Activated naive CD4-positive, alpha-beta T cell treated with anti-CD3 and anti-CD28 coated beads, Interleukin-2, amount 10 ng/mL, durations not matched to agents 7 days and 5 days (primary cell): ENCODE measurements around the gene RASD2.

ENCODE experiments used
- CTCF ChIA-PET: fragments of 350-600 bp; sonication (Branson Sonifier 250); formaldehyde crosslinking; loops from one replicate; lab custom pipeline; 2021; ENCODE audit warnings: antibody characterized with exemption; lab: Charles Lee
- DNase-seq: peaks from one replicate; pipeline ENCODE4 v3.0.0-alpha.2; 2020
- H3K27ac Mint-ChIP-seq: one replicate; pipeline ENCODE4 v1.8.0; 2021; ENCODE audit warnings: mild to moderate bottlenecking, moderate library complexity, mixed read lengths
- H3K27me3 Mint-ChIP-seq: one replicate; pipeline ENCODE4 v1.8.0; 2021; ENCODE audit warnings: mild to moderate bottlenecking, mixed read lengths
- H3K36me3 Mint-ChIP-seq: one replicate; pipeline ENCODE4 v1.8.0; 2021; ENCODE audit warnings: mixed read lengths
- H3K4me1 Mint-ChIP-seq: one replicate; pipeline ENCODE4 v1.8.0; 2021; ENCODE audit warnings: mixed read lengths
- H3K4me3 Mint-ChIP-seq: one replicate; pipeline ENCODE4 v1.8.0; 2021; ENCODE audit warnings: mild to moderate bottlenecking, moderate library complexity, mixed read lengths
- H3K9me3 Mint-ChIP-seq: one replicate; pipeline ENCODE4 v1.8.0; 2021; ENCODE audit warnings: mixed read lengths

Gene RASD2

DNA sequence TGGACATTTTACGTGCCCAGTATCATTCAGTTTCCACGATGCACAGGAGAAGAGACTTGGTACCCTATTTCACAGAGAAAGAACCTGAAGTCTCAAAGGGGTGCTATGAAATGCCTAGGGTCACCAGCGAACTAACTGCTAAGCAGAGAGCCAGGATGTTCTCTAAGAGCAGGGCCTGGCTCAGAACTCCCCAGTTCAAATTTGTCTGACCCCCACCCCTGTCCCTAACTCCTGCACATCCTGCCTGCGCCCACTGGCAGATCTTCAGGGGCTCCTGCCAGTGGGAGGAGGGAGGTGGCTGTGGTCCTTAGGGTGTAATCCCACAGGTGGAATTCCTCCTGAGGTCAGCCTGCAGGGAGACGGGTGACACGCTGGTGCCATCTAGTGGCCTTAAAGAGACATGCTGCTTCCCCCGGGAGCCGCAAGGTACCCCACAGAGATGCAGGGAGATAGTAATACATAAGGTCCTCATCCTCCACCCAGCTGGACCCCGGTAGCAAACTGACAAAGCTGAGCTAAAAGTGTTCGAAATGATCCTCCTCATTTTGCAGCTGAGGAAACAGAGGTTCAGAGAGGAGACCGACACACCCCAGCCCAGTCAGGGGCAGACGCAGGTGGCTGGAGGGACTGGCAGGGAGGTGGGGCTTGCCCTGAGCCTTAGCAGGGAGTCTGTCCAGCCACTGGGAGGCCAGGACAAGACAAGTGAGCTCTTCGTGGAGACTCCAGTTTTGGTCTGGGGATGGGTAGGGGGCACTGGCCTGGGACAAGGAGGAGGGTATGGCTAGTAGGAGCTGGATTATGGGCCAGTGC lies 42.4 kb downstream of the RASD2 start:
- CTCF ChIA-PET = interaction anchor here (0.5 to 4.1 kb wide), 16 partner anchors 9 to 422 kb away, joined by 3 to 23 read pairs (median 4); no protein-coding TSS in a partner anchor
- no peak overlapping the region for H3K27ac Mint-ChIP-seq
- H3K36me3 Mint-ChIP-seq = no peaks in the 10 kb centered on the region
- peak; percentile 64 for DNase-seq
- no peaks in the 10 kb centered on the region for H3K4me1 Mint-ChIP-seq
- no peaks in the 10 kb centered on the region for H3K9me3 Mint-ChIP-seq
- no peak overlapping the region for H3K4me3 Mint-ChIP-seq
- peaks cover 6% of the 10 kb centered on the region for H3K27me3 Mint-ChIP-seq

DNA sequence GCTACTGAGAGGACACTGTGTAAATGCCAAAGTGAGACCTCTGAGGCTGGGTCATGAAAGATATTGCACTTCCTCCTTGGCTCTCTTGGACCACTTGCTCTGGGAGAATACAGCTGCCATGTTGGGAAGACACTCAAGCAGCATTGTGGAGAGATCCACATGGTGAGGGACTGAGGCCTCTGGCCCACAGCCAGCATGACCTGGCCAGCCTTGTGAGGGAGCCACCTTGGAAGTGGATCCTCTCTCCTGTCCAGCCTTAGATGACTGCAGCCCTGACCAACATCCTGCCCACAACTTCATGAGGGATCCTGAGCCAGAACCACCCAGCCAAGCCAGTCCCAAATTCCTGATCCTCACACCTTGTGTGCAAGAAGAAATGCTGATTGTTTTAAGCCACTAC lies 46.1 kb downstream of the RASD2 start:
- H3K27ac Mint-ChIP-seq = no peak overlapping the region
- CTCF ChIA-PET = no interaction called here

DNA sequence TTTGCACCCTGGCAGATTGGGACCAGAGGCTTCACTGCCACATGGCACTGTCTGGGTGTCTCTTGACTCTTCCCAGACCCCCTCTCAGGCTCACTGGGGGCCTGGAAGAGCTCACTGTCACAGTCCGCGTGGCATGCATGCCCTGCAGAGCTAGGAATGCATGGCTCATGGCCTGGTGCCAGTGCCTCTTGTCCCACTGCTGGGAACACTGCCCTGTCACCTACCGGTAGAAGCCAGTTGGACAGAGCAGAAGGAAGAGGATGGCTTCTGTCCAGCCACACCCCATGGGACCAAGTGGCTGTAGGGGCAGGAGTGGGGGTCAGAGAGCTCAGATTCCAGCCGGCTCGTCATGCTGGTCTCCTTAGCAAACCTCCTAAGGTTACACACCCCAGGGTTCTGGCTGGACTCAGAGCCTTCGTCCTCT lies 46.8 kb downstream of the RASD2 start:
- H3K27ac Mint-ChIP-seq = no peak overlapping the region
- CTCF ChIA-PET = no interaction called here

More for the DNA sequence above, 46.1 kb downstream of the RASD2 start:
- Mint-ChIP-seq H3K4me3 (no peak overlapping the region), H3K27me3 (peaks cover 19% of the 10 kb centered on the region), H3K4me1 (no peaks in the 10 kb centered on the region), H3K9me3 (no peaks in the 10 kb centered on the region), H3K36me3 (no peaks in the 10 kb centered on the region)
- no peak for DNase-seq

DNA sequence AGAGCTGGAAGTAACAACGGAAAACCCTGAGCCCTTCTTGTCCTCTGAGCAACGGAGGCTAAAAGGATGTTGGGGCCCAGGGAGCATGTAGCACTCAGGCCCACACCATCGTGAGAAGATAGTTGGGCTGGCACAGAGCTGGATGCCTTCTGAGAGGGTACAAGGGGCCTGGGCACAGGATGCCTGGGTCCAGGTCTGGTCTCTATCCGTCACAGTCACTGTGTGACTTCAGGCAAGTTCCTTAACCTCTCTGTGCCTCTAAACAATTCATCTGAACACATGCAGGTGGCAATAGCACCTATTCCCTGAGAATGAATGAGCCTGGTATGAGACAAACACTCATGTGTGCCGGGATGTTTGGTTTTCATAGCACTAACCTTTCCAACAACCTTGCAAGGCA lies 47.3 kb downstream of the RASD2 start:
- no peaks in the 10 kb centered on the region for H3K9me3 Mint-ChIP-seq
- DNase-seq = no peak
- no peak overlapping the region for H3K27ac Mint-ChIP-seq
- H3K36me3 Mint-ChIP-seq = no peaks in the 10 kb centered on the region
- no peaks in the 10 kb centered on the region for H3K4me1 Mint-ChIP-seq
- H3K27me3 Mint-ChIP-seq = peaks cover 23% of the 10 kb centered on the region
- CTCF ChIA-PET = no interaction called here
- no peak overlapping the region for H3K4me3 Mint-ChIP-seq

More for the DNA sequence above, 46.8 kb downstream of the RASD2 start:
- no peak for DNase-seq
- no peaks in the 10 kb centered on the region for H3K4me1 Mint-ChIP-seq
- H3K36me3 Mint-ChIP-seq = no peaks in the 10 kb centered on the region
- peaks cover 20% of the 10 kb centered on the region for H3K27me3 Mint-ChIP-seq
- no peaks in the 10 kb centered on the region for H3K9me3 Mint-ChIP-seq
- H3K4me3 Mint-ChIP-seq = no peak overlapping the region

DNA sequence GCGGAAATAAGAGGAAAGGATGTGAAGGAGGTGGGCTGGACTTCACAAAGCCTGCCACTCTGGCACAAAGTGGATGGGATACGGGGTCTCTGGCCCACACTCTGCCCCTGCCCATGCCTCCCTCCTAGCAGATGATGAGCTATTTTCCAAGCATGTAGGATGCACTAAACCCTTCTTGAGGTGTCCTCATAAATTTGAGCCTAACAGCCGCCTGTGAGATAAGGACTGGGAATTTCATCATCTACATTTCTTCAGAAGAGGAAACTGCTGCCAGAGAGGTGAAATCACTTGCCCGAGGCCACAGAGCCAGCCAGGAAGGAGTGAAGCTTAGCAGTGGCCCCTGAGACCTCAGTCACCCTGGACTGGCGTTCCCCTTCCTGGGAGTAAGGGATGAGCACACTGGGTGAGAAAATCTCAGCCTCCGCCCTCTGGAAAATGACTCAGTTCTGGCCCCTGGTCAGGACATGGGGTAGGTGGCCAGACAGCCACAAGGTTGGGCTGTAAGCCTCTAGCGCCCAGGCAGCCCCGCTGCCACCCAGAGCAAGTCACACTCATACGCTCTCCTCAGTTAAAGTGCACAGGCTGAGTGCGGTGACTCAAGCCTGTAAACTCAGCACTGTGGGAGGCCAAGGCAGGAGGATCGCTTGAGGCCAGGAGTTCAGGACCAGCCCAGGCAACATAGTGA lies 48.6 kb downstream of the RASD2 start:
- Mint-ChIP-seq H3K36me3 (no peaks in the 10 kb centered on the region), H3K9me3 (no peaks in the 10 kb centered on the region), H3K4me3 (no peak overlapping the region), H3K27ac (no peak overlapping the region), H3K4me1 (no peaks in the 10 kb centered on the region), H3K27me3 (peaks cover 29% of the 10 kb centered on the region)
- no peak for DNase-seq
- CTCF ChIA-PET = no interaction called here

DNA sequence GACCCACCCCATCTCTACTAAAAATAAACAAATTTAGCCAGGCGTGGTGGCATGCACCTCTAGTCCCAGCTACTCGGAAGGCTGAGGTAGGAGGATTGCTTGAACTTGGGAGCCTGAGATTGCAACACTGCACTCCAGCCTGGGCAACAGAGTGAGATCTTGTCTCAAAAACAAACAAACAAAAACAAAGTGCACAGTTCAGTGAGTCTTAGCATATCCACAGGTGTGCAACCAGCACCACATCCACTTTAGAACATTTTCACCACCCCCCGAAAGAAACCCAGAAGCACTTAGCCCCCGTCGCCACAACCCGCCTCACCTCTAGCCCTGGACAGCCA lies 49.1 kb downstream of the RASD2 start:
- H3K4me3 Mint-ChIP-seq = no peak overlapping the region
- no peaks in the 10 kb centered on the region for H3K4me1 Mint-ChIP-seq
- H3K27ac Mint-ChIP-seq = no peak overlapping the region
- DNase-seq = no peak
- CTCF ChIA-PET = no interaction called here
- H3K9me3 Mint-ChIP-seq = no peaks in the 10 kb centered on the region
- H3K27me3 Mint-ChIP-seq = peaks cover 31% of the 10 kb centered on the region
- no peaks in the 10 kb centered on the region for H3K36me3 Mint-ChIP-seq

DNA sequence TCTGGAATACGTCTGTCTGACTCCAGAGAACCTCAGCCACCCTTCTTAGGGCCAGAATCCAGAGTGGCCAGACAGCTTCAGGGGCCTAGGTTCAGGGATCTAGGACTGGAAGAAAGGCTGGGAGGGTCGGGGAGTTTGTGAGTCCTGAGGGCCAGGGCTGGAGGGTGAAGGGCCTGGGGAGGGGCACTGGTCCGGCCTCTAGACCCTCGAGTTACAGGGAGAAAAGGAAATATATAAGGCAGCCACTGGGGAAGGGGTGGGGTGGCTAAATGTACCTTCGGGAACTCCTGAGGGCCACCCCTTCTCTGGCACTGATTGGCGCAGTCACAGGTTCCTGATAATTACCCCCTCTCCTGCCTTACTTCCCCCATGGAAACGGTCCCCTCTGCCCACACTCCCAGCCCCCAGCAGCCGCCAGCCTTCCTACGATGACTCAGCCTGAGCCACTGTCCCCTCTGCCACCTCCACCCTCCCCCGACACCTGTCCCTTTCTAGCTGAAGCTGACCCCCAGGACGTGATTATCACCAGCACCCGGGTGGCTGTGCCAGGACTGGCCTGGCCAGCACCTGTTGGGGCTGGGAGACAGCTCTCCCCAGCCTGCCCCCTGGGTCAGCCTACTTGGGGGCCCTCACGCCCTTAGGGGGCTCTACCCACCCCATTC lies 50.1 kb downstream of the RASD2 start:
- no peak for DNase-seq
- Mint-ChIP-seq H3K4me3 (no peak overlapping the region), H3K27me3 (peaks cover 31% of the 10 kb centered on the region), H3K4me1 (no peaks in the 10 kb centered on the region), H3K36me3 (no peaks in the 10 kb centered on the region), H3K9me3 (no peaks in the 10 kb centered on the region), H3K27ac (no peak overlapping the region)
- CTCF ChIA-PET = no interaction called here

DNA sequence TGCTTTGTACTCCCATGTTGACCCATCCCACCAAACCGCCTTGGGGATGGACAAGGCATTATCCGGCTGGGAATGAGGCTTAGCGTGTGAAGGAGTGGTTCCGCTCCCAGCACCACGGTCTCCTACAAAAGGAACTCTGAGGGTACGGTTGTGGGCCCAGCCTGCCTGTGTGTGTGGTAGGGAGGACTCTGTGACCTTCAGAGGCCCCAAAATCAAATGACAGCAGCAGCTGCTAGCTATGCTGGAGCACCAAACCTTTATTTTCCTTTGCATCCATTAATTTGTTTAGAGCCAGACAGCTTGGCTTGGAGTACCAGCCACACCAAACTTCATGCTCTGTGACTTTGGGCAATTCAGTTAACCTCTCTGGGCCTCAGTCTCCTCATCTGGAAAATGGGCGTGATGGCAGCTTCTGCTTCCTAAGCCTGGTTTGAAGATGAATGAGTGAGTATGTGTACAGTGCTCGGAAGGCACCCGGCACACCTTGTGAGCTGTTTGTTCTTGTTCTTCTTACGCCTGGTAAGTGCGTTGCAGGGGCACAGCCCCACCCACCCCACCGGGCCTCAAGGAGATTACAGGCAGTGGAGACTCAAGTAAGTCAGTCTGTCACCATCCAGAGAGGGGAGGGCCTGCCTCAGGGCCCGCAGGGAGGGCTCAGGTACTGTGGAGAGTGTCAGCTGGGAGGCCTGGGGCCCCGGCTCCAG lies 51.2 kb downstream of the RASD2 start:
- peaks cover 31% of the 10 kb centered on the region for H3K27me3 Mint-ChIP-seq
- CTCF ChIA-PET = interaction anchor here (1.8 kb wide), 1 partner anchor 9 kb away, joined by 5 read pairs; no protein-coding TSS in a partner anchor

DNA sequence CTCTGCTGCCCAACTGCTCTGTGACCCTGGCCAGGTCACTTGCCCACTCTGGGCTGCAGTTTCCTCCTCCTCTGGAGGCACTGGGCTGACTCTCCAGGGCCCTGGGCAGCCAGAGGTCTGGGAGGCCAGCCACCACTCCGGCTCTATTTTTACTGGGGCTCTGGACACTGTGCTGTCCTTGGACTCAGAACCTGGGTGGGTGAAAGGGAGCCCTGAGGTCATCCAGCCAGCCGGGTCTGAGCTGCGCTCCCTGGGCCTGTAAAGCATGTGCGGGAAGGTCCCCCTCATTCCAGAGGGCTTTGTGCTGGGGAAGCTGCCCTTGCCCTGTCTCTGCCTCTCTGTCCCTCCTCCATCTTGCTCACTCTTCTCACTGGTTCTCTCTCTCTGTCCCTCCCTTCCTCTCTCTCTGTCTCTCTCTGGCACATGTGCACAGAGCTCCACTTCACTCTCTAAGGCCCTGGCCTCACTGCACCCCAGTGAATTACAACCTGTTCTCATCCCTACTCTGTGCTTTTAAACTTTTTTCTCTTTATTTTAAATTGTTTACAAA lies 51.9 kb downstream of the RASD2 start:
- H3K4me1 Mint-ChIP-seq = no peaks in the 10 kb centered on the region
- peaks cover 31% of the 10 kb centered on the region for H3K27me3 Mint-ChIP-seq
- no peak overlapping the region for H3K4me3 Mint-ChIP-seq
- CTCF ChIA-PET = interaction anchor here (1.8 kb wide), 1 partner anchor 9 kb away, joined by 5 read pairs; no protein-coding TSS in a partner anchor
- H3K9me3 Mint-ChIP-seq = no peaks in the 10 kb centered on the region
- H3K36me3 Mint-ChIP-seq = no peaks in the 10 kb centered on the region
- DNase-seq = no peak
- no peak overlapping the region for H3K27ac Mint-ChIP-seq

More for the DNA sequence above, 51.2 kb downstream of the RASD2 start:
- H3K4me3 Mint-ChIP-seq = no peak overlapping the region
- no peaks in the 10 kb centered on the region for H3K4me1 Mint-ChIP-seq
- H3K36me3 Mint-ChIP-seq = no peaks in the 10 kb centered on the region
- H3K27ac Mint-ChIP-seq = no peak overlapping the region
- no peaks in the 10 kb centered on the region for H3K9me3 Mint-ChIP-seq
- no peak for DNase-seq

DNA sequence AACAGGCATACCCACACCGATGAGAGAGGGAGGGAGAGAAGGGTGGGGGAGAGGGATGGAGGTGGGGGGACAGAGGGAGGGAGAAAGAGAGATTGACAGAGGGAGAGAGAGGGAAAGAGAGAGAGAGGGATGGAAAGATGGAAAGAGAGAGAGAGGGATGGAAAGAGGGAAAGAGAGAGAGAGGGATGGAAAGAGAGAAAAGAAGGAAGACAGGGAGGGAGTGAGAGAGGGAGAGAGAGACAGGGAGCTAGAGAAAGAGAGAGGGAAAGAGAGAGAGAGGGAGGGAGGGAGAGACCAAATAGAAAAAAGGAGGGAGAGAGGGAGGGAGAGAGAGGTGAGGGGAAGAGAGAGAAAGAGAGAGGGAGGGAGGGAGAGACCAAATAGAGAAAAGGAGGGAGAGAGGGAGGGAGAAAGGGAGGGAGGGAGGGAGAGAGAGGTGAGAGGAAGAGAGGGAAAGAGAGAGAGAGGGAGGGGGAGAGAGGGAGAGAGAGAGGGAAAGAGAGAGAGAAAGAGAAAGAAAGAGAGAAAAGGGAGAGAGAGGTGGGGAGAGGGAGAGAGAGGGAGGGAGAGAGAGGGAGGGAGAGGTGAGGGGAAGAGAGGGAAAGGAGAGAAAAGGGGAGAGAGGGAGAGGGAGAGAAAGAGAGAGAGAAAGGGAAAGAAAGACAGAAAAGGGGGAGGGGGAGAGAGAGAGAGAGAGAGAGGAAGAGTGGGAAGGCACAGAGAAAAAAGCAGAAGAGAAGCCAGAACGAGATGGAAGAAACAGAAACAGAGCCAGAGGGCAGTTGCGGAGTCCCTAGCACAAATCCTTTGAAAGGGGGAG lies 52.6 kb downstream of the RASD2 start:
- Mint-ChIP-seq H3K9me3 (no peaks in the 10 kb centered on the region), H3K4me3 (no peak overlapping the region), H3K27me3 (peaks cover 31% of the 10 kb centered on the region), H3K36me3 (no peaks in the 10 kb centered on the region), H3K27ac (no peak overlapping the region), H3K4me1 (no peaks in the 10 kb centered on the region)
- CTCF ChIA-PET = interaction anchor here (1.8 kb wide), 1 partner anchor 10 kb away, joined by 5 read pairs; no protein-coding TSS in a partner anchor
- no peak for DNase-seq

DNA sequence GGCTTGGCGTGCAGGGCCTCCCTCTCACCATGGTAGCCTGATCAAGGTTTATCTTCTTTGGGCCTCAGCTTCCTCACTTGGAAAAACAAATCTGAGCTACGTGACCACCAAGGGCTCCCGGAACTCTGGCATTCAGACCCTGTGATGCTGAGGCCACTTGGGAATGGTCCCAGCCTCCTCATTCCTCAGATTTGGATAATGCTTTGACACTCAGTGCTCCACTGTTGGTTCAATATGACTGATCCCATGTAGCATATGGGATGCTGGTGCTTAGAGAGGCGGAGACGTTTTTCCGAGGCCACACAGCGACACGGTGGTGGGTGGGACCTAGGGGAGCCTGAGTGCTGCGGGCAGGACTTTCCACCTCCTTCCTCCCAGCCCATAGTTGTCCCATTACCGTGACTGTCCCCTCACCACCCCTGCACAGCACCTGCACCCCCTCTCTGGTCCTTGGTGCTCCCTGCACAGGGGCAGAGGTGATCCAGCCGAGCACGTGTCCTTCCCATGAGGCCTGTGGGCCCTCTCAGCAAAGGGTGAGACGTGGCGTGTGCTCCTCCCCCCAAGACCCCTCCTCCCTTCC lies 53.4 kb downstream of the RASD2 start:
- Mint-ChIP-seq H3K27me3 (peaks cover 24% of the 10 kb centered on the region), H3K36me3 (no peaks in the 10 kb centered on the region), H3K4me1 (no peaks in the 10 kb centered on the region), H3K27ac (no peak overlapping the region), H3K9me3 (no peaks in the 10 kb centered on the region), H3K4me3 (no peak overlapping the region)
- no peak for DNase-seq
- CTCF ChIA-PET = no interaction called here

DNA sequence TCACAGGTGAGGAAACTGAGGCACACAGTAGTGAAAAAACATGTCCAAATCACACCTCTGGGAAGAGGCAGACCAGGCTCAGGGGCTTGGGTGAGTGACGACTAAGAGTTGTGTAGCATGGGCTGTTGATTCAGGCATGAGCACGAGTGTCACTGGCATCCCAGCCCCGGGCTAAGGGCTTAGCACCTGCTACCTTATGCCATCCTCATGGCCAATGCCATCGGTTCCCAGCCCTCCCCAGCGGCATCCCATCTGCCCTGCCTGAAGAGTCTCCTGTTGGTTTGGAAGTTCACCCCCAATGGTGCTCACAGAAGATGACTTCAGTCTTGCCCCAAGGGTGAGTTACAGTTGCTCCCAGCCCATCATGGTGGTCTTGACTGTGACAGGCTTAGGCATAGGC lies 54.1 kb downstream of the RASD2 start:
- H3K4me1 Mint-ChIP-seq = no peaks in the 10 kb centered on the region
- peaks cover 24% of the 10 kb centered on the region for H3K27me3 Mint-ChIP-seq
- H3K9me3 Mint-ChIP-seq = no peaks in the 10 kb centered on the region
- no peak for DNase-seq
- CTCF ChIA-PET = no interaction called here
- no peak overlapping the region for H3K4me3 Mint-ChIP-seq
- H3K36me3 Mint-ChIP-seq = no peaks in the 10 kb centered on the region
- no peak overlapping the region for H3K27ac Mint-ChIP-seq

DNA sequence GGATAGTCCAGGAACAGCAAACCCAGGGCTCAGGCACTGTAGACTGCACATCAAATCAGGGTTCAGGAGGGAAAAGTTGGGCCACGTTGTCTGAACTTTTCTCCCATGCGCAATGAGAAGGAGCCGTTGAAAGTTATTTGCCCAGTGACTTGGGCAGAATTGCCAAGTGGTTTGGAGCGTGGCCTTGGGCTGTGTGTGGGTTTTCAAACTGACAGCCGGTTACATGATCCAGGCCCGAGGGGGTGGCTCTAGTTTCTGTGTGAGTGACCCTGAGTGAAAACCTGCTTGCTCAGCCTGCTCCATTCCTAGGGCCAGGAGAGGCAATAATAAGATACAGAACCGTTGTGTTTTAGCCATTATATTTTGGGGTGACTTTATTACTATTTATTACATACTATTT lies 56.2 kb downstream of the RASD2 start:
- no peaks in the 10 kb centered on the region for H3K9me3 Mint-ChIP-seq
- no peaks in the 10 kb centered on the region for H3K36me3 Mint-ChIP-seq
- H3K27me3 Mint-ChIP-seq = peaks cover 19% of the 10 kb centered on the region
- H3K27ac Mint-ChIP-seq = no peak overlapping the region
- H3K4me3 Mint-ChIP-seq = no peak overlapping the region
- H3K4me1 Mint-ChIP-seq = no peaks in the 10 kb centered on the region
- DNase-seq = no peak
- CTCF ChIA-PET = no interaction called here
